ENCODE data around the gene DAD1.

DNA sequence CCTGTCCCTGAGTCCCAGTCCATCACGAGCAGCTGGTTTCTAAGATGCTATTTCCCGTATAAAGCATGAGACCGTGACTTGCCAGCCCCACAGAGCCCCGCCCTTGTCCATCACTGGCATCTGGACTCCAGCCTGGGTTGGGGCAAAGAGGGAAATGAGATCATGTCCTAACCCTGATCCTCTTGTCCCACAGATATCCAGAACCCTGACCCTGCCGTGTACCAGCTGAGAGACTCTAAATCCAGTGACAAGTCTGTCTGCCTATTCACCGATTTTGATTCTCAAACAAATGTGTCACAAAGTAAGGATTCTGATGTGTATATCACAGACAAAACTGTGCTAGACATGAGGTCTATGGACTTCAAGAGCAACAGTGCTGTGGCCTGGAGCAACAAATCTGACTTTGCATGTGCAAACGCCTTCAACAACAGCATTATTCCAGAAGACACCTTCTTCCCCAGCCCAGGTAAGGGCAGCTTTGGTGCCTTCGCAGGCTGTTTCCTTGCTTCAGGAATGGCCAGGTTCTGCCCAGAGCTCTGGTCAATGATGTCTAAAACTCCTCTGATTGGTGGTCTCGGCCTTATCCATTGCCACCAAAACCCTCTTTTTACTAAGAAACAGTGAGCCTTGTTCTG lies 41.6 kb downstream of the DAD1 start:
- TF ChIP-seq, protein P1, sequence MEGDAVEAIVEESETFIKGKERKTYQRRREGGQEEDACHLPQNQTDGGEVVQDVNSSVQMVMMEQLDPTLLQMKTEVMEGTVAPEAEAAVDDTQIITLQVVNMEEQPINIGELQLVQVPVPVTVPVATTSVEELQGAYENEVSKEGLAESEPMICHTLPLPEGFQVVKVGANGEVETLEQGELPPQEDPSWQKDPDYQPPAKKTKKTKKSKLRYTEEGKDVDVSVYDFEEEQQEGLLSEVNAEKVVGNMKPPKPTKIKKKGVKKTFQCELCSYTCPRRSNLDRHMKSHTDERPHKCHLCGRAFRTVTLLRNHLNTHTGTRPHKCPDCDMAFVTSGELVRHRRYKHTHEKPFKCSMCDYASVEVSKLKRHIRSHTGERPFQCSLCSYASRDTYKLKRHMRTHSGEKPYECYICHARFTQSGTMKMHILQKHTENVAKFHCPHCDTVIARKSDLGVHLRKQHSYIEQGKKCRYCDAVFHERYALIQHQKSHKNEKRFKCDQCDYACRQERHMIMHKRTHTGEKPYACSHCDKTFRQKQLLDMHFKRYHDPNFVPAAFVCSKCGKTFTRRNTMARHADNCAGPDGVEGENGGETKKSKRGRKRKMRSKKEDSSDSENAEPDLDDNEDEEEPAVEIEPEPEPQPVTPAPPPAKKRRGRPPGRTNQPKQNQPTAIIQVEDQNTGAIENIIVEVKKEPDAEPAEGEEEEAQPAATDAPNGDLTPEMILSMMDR (IDR thresholded peaks at IDR 0.05): no peak
- TF ChIP-seq POLR2A (IDR thresholded peaks at IDR 0.05) (no peak), POLR2AphosphoS5 (IDR thresholded peaks at IDR 0.05) (no peak)

Measured in transverse colon (tissue), 4 donors.